AG04450 (cell line): Measurements from ENCODE around the gene RALY. TPM values are rescaled to one million over a fixed set of nuclear protein-coding genes. Genes with fewer than 3 reads are reported as not detected.

Source experiments
- CTCF ChIA-PET: fragments of 300-600, 350-600 bp; formaldehyde crosslinking; extraction: SDS; loops from one replicate; lab custom pipeline; 2022; ENCODE audit warnings: antibody characterized with exemption, inconsistent platforms; lab: Charles Lee
- POLR2A ChIA-PET: fragments of 350-600 bp; formaldehyde crosslinking; extraction: SDS; loops from one replicate; lab custom pipeline; 2021; ENCODE audit warnings: antibody characterized with exemption, inconsistent platforms; lab: Yijun Ruan, JAX
- DNase-seq: peaks from one replicate; pipeline ENCODE4 v3.0.0-alpha.2; 2011; ENCODE audit warnings: low read depth, low spot score
- H3K27ac ChIP-seq: one replicate; pipeline ENCODE4 v1.5.1; 2012; ENCODE audit warnings: low read depth, low read length, control low read depth
- H3K27me3 ChIP-seq: one replicate; pipeline ENCODE4 v1.6.0; 2012; ENCODE audit warnings: low read length; ENCODE audit not compliant: control insufficient read depth, insufficient read depth
- H3K4me3 ChIP-seq: 2 replicates; pipeline ENCODE4 v1.5.1; 2011; ENCODE audit warnings: mild to moderate bottlenecking, low read depth, low read length, control low read depth
- H3K9me3 ChIP-seq: 2 replicates; pipeline ENCODE4 v1.5.1; 2012; ENCODE audit warnings: low read length; ENCODE audit not compliant: control insufficient read depth, insufficient read depth
- polyA plus RNA-seq: library from polyadenylated mRNA; depleted of rRNA; stranded (reverse); fragments of >200 nt; gene quantifications from 2 replicates; pipeline ENCODE4 v1.2.3, GENCODE V29; 2011
- TF ChIP-seq, protein P1 (sequence below): IDR thresholded peaks from 2 replicates; pipeline ENCODE4 v1.5.1; 2011; ENCODE audit warnings: low read depth, low read length, control low read depth, inconsistent platforms

Gene RALY
- polyA plus RNA-seq, 1 experiment = 79.2 TPM

- Histone ChIP-seq H3K4me3 (no peak overlapping the region), H3K27ac (no peak overlapping the region), H3K9me3 (no peaks in the 10 kb centered on the region), H3K27me3 (no peaks in the 10 kb centered on the region)
- TF ChIP-seq, protein P1, sequence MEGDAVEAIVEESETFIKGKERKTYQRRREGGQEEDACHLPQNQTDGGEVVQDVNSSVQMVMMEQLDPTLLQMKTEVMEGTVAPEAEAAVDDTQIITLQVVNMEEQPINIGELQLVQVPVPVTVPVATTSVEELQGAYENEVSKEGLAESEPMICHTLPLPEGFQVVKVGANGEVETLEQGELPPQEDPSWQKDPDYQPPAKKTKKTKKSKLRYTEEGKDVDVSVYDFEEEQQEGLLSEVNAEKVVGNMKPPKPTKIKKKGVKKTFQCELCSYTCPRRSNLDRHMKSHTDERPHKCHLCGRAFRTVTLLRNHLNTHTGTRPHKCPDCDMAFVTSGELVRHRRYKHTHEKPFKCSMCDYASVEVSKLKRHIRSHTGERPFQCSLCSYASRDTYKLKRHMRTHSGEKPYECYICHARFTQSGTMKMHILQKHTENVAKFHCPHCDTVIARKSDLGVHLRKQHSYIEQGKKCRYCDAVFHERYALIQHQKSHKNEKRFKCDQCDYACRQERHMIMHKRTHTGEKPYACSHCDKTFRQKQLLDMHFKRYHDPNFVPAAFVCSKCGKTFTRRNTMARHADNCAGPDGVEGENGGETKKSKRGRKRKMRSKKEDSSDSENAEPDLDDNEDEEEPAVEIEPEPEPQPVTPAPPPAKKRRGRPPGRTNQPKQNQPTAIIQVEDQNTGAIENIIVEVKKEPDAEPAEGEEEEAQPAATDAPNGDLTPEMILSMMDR = no peak
- ChIA-PET POLR2A (no interaction called here), CTCF (no interaction called here)
- DNase-seq = no peak
Measured at GRCh38 chr20:34090645-34091044, 96.9 kb downstream of the RALY start.

- H3K27me3 ChIP-seq = no peaks in the 10 kb centered on the region
- H3K9me3 ChIP-seq = no peaks in the 10 kb centered on the region
- CTCF ChIA-PET = no interaction called here
- no peak overlapping the region for H3K4me3 ChIP-seq
- DNase-seq = no peak
- no peak overlapping the region for H3K27ac ChIP-seq
- POLR2A ChIA-PET = interaction anchor here (0.6 to 0.8 kb wide), 2 partner anchors 21 to 157 kb away, joined by 3 to 4 read pairs; partner anchors contain the start of gene EIF2S2
- TF ChIP-seq, protein P1 = no peak
Measured at GRCh38 chr20:34091637-34092200, 98.0 kb downstream of the RALY start.

DNA sequence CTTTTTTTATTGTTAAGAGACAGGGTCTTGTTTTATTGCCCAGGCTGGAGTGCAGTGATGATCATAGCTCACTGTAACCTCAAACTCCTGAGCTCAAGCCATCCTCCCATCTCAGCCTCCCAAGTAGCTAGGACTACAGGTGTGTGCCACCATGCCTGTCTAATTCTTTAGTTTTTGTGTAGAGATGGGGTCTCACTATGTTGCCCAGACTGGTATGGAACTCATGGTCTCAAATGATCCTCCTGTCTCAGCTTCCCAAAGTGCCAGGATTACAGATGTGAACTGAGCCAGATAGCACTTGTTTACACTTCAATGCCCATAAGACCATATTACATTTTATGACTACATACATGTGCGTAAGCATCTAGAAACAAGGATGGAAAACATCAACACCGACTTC, 100.2 kb downstream of the RALY start:
- ChIA-PET POLR2A (interaction anchor here (1.2 kb wide), 1 partner anchor 18 kb away, joined by 6 read pairs; the partner anchor contains the start of gene EIF2S2), CTCF (no interaction called here)
- Histone ChIP-seq H3K9me3 (no peaks in the 10 kb centered on the region), H3K27ac (no peak overlapping the region), H3K4me3 (no peak overlapping the region), H3K27me3 (no peaks in the 10 kb centered on the region)
- DNase-seq = no peak
- TF ChIP-seq, protein P1 = no peak

GRCh38 chr20:34095825-34096224, 102.1 kb downstream of the RALY start:
- H3K4me3 ChIP-seq = no peak overlapping the region
- no peaks in the 10 kb centered on the region for H3K27me3 ChIP-seq
- no peak overlapping the region for H3K27ac ChIP-seq
- DNase-seq = no peak
- ChIA-PET CTCF (interaction anchor here (1.5 kb wide), 1 partner anchor 233 kb away, joined by 4 read pairs; no protein-coding TSS in a partner anchor), POLR2A (interaction anchor here (1.9 to 3.1 kb wide), 2 partner anchors 12 to 17 kb away, joined by 5 to 17 read pairs; partner anchors contain the start of gene EIF2S2)
- no peaks in the 10 kb centered on the region for H3K9me3 ChIP-seq
- TF ChIP-seq, protein P1 = no peak

DNA sequence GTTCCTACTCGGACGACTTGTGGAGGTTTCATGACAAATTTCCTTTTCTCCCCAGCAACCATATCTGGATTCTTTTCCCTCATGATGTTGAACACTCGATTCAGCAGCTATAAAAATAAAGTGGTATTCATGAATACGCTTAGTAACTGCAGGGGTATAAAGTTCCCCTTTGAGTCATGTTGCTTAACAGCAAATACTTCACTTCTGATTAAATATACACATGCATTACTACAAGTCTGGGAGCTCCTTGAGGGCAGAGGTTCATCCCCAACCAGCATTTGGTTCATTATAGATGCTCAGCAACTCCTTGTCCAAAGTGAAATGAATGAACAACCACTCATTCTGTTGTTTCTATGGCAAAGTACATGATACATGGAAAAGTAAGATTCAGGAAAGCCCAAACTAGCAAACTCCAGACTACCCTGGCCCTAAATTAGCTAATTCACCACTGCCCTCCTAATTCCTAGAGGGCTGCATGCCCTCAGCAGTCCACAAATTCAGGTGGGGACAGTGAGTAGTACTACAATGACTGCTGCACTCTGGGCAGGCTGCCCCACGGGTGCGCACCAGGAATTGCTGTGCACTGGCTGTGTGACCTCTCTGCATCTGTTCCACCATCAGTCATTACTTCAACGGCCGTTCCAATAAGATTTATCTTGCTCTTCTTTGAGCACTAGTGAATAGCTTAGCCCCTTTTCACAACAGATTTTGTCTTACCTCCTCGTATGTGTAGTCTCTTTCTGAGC, 103.2 kb downstream of the RALY start:
- POLR2A ChIA-PET = interaction anchor here (0.6 to 3.1 kb wide), 4 partner anchors 9 to 594 kb away, joined by 3 to 17 read pairs (median 6); partner anchors contain the start of gene EIF2S2
- Histone ChIP-seq H3K27ac (peak overlapping the region; percentile 42), H3K9me3 (no peaks in the 10 kb centered on the region), H3K4me3 (no peak overlapping the region), H3K27me3 (no peaks in the 10 kb centered on the region)
- CTCF ChIA-PET = interaction anchor here (0.6 to 1.5 kb wide), 3 partner anchors 10 to 1344 kb away, joined by 3 to 4 read pairs (median 3); no protein-coding TSS in a partner anchor
- DNase-seq = peak; percentile 33
- TF ChIP-seq, protein P1 = no peak
